ENCODE results near the gene ARID5B.

ARID5B gene

GRCh38 chr10:61942604-61943461 is 41.3 kb downstream of the ARID5B start:
- no peak for DNase-seq

- DNase-seq: no peak
Observed at GRCh38 chr10:61943674-61944378, 42.3 kb downstream of the ARID5B start.

GRCh38 chr10:61944410-61945147 is 43.1 kb downstream of the ARID5B start:
- no peak for DNase-seq

- DNase-seq: no peak
Observed at GRCh38 chr10:61949687-61950086, 48.2 kb downstream of the ARID5B start.

- peak in 1 of 3 experiments; percentile 55 for DNase-seq
Observed at GRCh38 chr10:61950449-61951143, 49.1 kb downstream of the ARID5B start.

GRCh38 chr10:61951144-61951483 is 49.6 kb downstream of the ARID5B start:
- DNase-seq: peak in 1 of 3 experiments; percentile 55

- DNase-seq: peak in 1 of 3 experiments; percentile 3
Observed at GRCh38 chr10:61952028-61952674, 50.7 kb downstream of the ARID5B start.

GRCh38 chr10:61953183-61953582 is 51.7 kb downstream of the ARID5B start:
- peak in 1 of 3 experiments; percentile 28 for DNase-seq

GRCh38 chr10:61957806-61958205 is 56.3 kb downstream of the ARID5B start:
- DNase-seq: no peak

GRCh38 chr10:61958311-61958710 is 56.8 kb downstream of the ARID5B start:
- no peak for DNase-seq

- no peak for DNase-seq
Observed at GRCh38 chr10:61958805-61959204, 57.3 kb downstream of the ARID5B start.

GRCh38 chr10:61959814-61960213 is 58.3 kb downstream of the ARID5B start:
- DNase-seq: no peak

- no peak for DNase-seq
Observed at GRCh38 chr10:61960396-61961120, 59.1 kb downstream of the ARID5B start.

- no peak for DNase-seq
Observed at GRCh38 chr10:61961278-61961677, 59.8 kb downstream of the ARID5B start.

GRCh38 chr10:61962971-61963370 is 61.5 kb downstream of the ARID5B start:
- no peak for DNase-seq

- DNase-seq: no peak
Observed at GRCh38 chr10:61963669-61964058, 62.2 kb downstream of the ARID5B start.

- no peak for DNase-seq
Observed at GRCh38 chr10:61964059-61964709, 62.7 kb downstream of the ARID5B start.

GRCh38 chr10:61964949-61965702 is 63.6 kb downstream of the ARID5B start:
- no peak for DNase-seq

- no peak for DNase-seq
Observed at GRCh38 chr10:61965703-61966395, 64.3 kb downstream of the ARID5B start.

- DNase-seq: no peak
Observed at GRCh38 chr10:61967298-61967697, 65.8 kb downstream of the ARID5B start.
